Measurements from ENCODE around the gene ZNF568. TPM values are rescaled to one million over a fixed set of nuclear protein-coding genes. Genes with fewer than 3 reads are reported as not detected.

ZNF568 gene
- total RNA-seq, 2 donors from 2014 or later = 5.9 to 7.0 TPM

DNA sequence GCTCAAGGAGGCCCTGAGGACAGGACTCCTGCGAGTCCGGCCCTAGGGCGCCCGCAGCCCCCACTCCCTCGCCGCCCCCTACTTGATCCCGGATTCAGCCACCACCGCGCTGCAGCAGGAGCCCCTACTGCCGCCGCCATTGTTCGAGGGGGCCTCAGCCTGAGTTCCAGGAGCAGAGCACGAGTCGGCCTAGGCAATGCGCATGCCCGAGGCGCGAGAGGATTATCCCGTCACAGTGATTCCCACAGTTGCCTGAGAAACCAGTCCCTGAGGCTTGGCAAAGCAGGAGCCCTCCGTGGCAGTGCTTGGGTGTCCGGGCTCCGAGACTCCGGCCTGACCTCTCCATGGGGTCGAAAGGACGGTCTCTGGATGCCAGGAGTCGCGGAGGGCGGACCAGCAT, 93.7 kb downstream of the ZNF568 start:
- H3K36me3 ChIP-seq (replicated peaks in 1 of 2; ENCODE audit: insufficient read depth in 1 of 2, low read depth in 2 of 2) = no peaks in the 10 kb centered on the region
- TF ChIP-seq CTCF (IDR thresholded peaks at IDR 0.05) (no peak), POLR2A (IDR thresholded peaks at IDR 0.05) (no peak)
- peaks cover 0 to 62% (median 0%) of the 10 kb centered on the region in 3 donors for H3K9me3 ChIP-seq
- intact Hi-C loops (cut with DNase I) = no loop called here
- no peaks in the 10 kb centered on the region for H3K27me3 ChIP-seq
- ATAC-seq = no peak
- no peaks in the 10 kb centered on the region for H3K4me1 ChIP-seq
- WGBS, 2 donors = 88 to 93% methylated on average over 3 to 26 of the region's 28 CpGs
- H3K4me3 ChIP-seq = no peak overlapping the region
- H3K27ac ChIP-seq = no peak overlapping the region
- DNase-seq = no peak

GRCh38 chr19:37012093-37012745, 96.1 kb downstream of the ZNF568 start:
- H3K4me3 ChIP-seq = no peak overlapping the region
- H3K27ac ChIP-seq = no peak overlapping the region
- H3K36me3 ChIP-seq (replicated peaks in 1 of 2; ENCODE audit: insufficient read depth in 1 of 2, low read depth in 2 of 2) = no peaks in the 10 kb centered on the region
- WGBS, 2 donors = 93 to 96% methylated on average over 23 to 41 of the region's 41 CpGs
- DNase-seq = no peak
- no peaks in the 10 kb centered on the region for H3K27me3 ChIP-seq
- peaks cover 0 to 85% (median 0%) of the 10 kb centered on the region in 3 donors for H3K9me3 ChIP-seq
- ATAC-seq = no peak
- intact Hi-C loops (cut with DNase I) = no loop called here
- H3K4me1 ChIP-seq = no peaks in the 10 kb centered on the region
- TF ChIP-seq POLR2A (IDR thresholded peaks at IDR 0.05) (no peak), CTCF (IDR thresholded peaks at IDR 0.05) (no peak)

DNA sequence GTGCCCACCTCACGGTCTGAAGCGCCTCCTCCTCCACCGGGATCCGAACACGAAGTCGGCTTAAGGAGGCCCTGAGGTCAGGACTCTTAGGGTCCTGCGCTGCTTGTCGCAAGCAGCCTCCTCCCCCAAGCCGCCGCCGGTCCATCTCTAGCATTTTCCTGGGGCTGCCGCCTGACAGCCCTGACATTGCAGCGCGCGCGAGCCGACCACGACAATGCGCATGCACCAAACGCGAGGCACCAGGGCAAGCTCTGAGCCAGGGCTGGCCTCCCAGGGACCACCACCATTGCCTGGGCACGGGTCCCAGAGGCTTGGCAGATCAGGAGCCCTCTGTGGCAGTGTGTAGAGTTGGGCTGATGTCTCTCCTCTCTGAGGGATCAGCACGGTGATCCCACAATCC, 98.3 kb downstream of the ZNF568 start:
- Histone ChIP-seq H3K4me3 (no peak overlapping the region), H3K27ac (no peak overlapping the region), H3K27me3 (no peaks in the 10 kb centered on the region), H3K9me3 (peaks cover 0 to 73% (median 0%) of the 10 kb centered on the region in 3 donors), H3K4me1 (no peaks in the 10 kb centered on the region), H3K36me3 (replicated peaks in 1 of 2; ENCODE audit: insufficient read depth in 1 of 2, low read depth in 2 of 2) (no peaks in the 10 kb centered on the region)
- no peak for DNase-seq
- intact Hi-C loops (cut with DNase I) = no loop called here
- ATAC-seq = no peak
- TF ChIP-seq CTCF (IDR thresholded peaks at IDR 0.05) (no peak), POLR2A (IDR thresholded peaks at IDR 0.05) (no peak)
- WGBS, 2 donors = 91% methylated on average over 10 to 23 of the region's 23 CpGs

DNA sequence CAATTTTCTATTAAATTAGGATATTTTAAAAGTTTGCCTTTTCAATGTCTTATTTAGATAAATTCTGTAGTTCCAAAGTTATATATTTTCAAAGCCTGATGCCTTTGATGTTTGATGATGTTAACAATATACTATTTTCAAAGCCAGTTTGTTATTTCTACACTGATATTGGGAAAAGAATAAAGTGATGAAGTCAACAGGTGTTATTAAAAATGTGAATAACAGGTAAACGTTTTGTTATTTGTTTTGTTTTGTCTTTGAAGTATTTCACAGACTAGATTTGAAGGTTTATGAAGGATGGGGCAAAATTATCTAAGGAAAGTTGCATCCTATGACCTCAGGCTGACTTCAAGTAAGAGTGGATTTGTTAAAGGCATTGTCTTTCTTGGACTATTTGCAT, 129.0 kb downstream of the ZNF568 start:
- 18 to 24% methylated on average over 1 of the region's 1 CpG for WGBS, 2 donors

More for the DNA sequence above, 129.0 kb downstream of the ZNF568 start:
- no peak for ATAC-seq
- Histone ChIP-seq H3K4me1 (no peaks in the 10 kb centered on the region), H3K9me3 (peaks cover 0 to 9% (median 0%) of the 10 kb centered on the region in 3 donors), H3K4me3 (no peak overlapping the region), H3K36me3 (replicated peaks in 1 of 2; ENCODE audit: insufficient read depth in 1 of 2, low read depth in 2 of 2) (no peaks in the 10 kb centered on the region), H3K27ac (no peak overlapping the region), H3K27me3 (no peaks in the 10 kb centered on the region)
- no peak for DNase-seq
- no peak for TF ChIP-seq CTCF (IDR thresholded peaks at IDR 0.05)
- intact Hi-C loops (cut with DNase I) = no loop called here

Other genes starting within 250 kb of the ZNF568 start
- 10 to 100 TPM in 1 of 2 donors, 1 to 10 TPM in 1; 1.6 to 10.6 TPM for gene ZNF461, start 249.5 kb upstream of the ZNF568 start, total RNA-seq
- 1 to 10 TPM; 3.3 to 9.3 TPM for gene ZNF567, start 228.7 kb upstream of the ZNF568 start, total RNA-seq
- gene ZNF850, start 143.5 kb upstream of the ZNF568 start, total RNA-seq = 1 to 10 TPM; 1.3 to 1.6 TPM
- gene ZNF790, start 77.9 kb upstream of the ZNF568 start, total RNA-seq = 1 to 10 TPM; 1.6 to 5.7 TPM
- 1 to 10 TPM; 1.3 TPM for gene ZNF345, start 65.5 kb upstream of the ZNF568 start, total RNA-seq
- gene ZNF829, start within 50 bp of the ZNF568 start, total RNA-seq = 1 to 10 TPM in 1 of 2 donors, under 1 TPM in 1; 0.66 to 1.6 TPM
- 1 to 10 TPM; 2.6 to 4.4 TPM for gene ZNF420, start 162.1 kb downstream of the ZNF568 start, total RNA-seq

Measured in body of pancreas (tissue), 4 donors.